Brain pericyte (primary cell): ENCODE data around the gene PCDHGA1.
"Not testable (repeated sequence)": the region's sequence is repeated elsewhere in the genome, so short reads cannot be mapped to it uniquely, and the experiment has no call there.

Source experiments
- DNase-seq: peaks from one replicate; pipeline ENCODE4 v3.0.0-alpha.2; 2012; ENCODE audit warnings: low read depth, low spot score

The PCDHGA1 gene

GRCh38 chr5:141330299-141331080, at the start of gene PCDHGA1:
PCDHGA1 (plus strand) TSS chr5:141330514.
- no peak for DNase-seq

DNA sequence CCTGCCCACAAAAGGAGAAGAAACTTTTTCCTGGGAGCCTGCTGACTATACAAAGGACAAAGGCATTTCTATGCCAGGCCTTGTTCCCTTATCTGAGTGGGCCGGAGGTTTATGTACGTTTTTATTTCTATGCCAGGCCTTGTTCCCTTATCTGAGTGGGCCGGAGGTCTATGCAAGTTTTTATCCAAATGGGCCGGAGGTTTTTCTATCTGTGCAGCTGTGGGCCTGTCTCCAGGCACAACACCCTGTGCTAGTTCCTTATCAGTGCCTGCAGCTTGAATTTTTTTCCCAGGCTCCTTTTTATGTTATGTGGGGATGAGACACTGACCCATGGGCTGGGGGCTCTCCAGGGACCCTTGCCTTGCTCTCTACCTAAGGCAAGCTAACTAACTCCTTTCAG, 31.9 kb upstream of the PCDHGA1 start:
- no peak for DNase-seq

DNA sequence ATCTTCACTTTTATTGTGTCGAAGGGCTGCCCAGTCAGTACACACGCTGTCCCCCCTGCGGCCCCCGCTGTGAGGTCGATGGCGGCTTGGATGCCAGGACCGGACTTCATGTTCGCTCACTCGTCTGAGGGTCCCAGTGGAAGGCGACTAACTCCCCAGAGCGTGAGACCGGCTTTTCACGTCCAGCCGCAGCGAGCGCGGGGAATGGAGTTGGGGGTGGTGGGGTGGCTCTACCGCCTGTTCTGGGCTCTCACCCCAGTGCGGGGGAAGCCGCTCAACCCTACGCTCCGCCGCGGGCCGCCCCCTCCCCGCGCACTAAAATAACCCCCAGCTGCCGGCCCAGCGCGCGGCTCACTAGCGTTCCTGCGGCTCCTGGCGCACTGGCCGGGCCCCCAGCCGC, 26.6 kb upstream of the PCDHGA1 start, which contains the start of gene SLC25A2:
Gene SLC25A2 (minus strand): TSS at position 294 of the 400 bp plus-strand sequence. CDS start 184 bp downstream, at position 110.
- no peak for DNase-seq

GRCh38 chr5:141306630-141307029, 23.7 kb upstream of the PCDHGA1 start:
- no peak for DNase-seq

- DNase-seq: no peak
Measured at GRCh38 chr5:141313711-141314110, 16.6 kb upstream of the PCDHGA1 start.

GRCh38 chr5:141316963-141317362, 13.4 kb upstream of the PCDHGA1 start:
- DNase-seq: not testable (repeated sequence)

GRCh38 chr5:141319202-141319601, 11.1 kb upstream of the PCDHGA1 start:
- DNase-seq: no peak

DNA sequence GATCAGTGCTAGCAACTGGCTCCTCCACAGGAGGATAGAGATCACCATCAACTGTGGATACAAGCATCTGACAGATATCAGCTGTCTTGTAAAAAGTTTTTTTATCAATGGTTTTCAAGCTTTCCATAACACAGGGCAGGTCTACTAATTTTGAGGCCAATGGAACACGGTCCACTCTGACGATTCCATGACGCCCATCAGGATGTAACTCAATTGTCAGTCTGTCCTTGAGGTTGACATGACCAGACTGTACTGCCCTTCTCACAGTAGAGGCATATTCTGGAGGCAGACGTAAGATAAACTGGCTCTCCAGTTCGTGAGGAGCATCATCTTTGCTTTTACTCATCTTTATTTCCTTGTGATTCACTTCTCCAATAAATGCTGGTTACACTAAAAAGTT, 10.6 kb upstream of the PCDHGA1 start:
- no peak for DNase-seq

DNA sequence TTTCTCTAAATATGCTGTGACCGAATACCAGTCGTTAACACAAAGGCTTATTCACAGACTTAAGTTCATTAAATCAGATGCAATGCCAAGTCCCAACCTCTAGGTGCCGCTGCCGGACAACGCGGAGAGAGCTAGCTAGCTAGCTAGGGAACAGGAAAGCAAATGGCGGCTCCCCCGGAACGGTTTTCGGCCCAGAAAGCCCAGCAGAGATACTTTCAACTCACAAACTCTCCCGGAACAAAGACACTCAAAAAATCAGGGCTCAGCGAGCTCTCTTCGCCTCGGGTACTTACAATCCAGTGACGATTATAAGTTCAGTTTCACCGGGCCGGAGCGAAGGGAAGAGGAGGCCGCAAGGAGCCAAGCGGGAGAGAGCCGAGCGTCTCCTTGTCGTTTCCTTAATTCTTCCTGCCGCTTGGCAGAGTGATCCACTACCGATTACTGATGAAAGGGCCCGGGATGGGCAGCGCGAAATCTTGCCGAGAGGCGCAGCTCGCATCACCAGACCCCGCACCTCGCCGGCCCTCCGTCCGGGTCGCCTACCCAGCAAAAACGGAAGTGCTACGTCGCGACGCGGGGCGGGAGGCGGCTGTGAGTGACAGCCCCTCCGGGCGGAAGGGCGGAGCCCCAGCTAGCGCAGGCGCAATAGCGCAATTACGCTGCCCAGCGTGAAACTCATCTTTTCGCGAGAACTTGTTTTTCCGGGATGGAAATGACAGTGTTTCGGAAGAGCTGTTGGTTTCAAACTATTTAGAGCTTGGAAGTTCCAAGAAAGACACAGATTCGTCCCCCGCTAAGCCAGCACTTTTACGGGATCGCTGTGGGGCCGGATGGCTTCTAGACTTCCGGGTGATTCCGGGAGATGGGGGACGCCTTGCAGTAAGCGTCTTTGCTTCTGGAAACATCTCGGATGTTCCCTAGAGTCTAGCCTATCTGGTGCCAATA, 9.8 kb upstream of the PCDHGA1 start, which contains the start of gene TAF7:
Gene TAF7 (minus strand): TSS at position 560 of the 945 bp plus-strand sequence. CDS start 740 bp downstream, outside the sequence.
- DNase-seq: peak; percentile 83

GRCh38 chr5:141322261-141322660, 8.1 kb upstream of the PCDHGA1 start:
- DNase-seq: no peak

DNA sequence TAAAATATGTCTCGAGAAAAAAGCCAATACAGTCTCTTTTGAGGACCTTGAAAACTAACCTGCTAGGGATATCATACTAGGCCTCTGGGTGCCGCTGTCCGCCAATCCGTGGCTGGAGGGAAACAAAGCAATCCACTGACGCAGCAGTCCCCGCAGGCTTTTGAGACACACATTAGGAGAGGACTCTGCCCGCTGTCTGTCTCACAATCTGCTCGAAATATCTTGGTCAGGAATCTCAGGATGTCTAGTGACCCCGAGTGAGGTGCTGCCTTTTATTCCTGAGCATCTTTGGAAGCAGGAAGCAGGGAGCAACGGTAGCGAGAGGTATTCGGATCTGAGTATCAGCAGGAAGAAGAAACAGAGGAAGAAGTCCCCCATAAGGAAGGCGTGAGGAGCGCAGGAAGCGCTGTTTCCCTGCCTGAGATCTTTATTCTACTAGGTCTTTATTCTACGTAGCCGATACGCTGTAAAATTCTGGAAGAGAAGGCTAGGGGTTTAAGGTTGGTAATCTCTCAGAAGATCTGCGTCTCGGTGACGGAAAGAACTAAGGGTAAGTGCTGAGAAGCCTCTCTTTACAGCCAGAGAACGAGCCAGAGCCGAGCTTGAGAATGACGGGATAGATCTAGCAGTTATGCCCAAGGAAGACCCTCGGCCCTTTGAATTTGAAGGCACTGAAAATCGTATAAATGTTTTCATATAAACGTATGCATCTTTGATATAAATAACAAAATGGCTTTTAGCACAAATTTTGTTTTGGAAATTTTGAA, 4.0 kb upstream of the PCDHGA1 start:
- no peak for DNase-seq

- DNase-seq: no peak
Measured at GRCh38 chr5:141328231-141328630, 2.1 kb upstream of the PCDHGA1 start.

DNA sequence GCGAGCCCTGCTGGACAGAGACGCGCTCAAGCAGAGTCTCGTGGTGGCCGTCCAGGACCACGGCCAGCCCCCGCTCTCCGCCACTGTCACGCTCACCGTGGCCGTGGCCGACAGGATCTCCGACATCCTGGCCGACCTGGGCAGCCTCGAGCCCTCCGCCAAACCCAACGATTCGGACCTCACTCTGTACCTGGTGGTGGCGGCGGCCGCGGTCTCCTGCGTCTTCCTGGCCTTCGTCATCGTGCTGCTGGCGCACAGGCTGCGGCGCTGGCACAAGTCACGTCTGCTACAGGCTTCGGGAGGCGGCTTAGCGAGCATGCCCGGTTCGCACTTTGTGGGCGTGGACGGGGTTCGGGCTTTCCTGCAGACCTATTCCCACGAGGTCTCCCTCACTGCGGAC, 2.3 kb downstream of the PCDHGA1 start:
- DNase-seq: not testable (repeated sequence)

- no peak for DNase-seq
Measured at GRCh38 chr5:141338538-141339306, 8.4 kb downstream of the PCDHGA1 start, which contains the start of gene PCDHGA2. PCDHGA2 (plus strand) TSS chr5:141338760.

DNA sequence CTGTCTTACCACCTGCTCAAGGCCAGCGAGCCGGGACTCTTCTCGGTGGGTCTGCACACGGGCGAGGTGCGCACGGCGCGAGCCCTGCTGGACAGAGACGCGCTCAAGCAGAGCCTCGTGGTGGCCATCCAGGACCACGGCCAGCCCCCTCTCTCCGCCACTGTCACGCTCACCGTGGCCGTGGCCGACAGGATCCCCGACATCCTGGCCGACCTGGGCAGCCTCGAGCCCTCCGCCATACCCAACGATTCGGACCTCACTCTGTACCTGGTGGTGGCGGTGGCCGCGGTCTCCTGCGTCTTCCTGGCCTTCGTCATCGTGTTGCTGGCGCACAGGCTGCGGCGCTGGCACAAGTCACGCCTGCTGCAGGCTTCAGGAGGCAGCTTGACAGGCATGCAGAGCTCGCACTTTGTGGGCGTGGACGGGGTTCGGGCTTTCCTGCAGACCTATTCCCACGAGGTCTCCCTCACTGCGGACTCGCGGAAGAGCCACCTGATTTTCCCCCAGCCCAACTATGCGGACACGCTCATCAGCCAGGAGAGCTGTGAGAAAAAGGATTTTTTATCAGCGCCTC, 10.6 kb downstream of the PCDHGA1 start:
- not testable (repeated sequence) for DNase-seq

GRCh38 chr5:141342773-141343172, 12.5 kb downstream of the PCDHGA1 start:
- no peak for DNase-seq

GRCh38 chr5:141343242-141343952, 13.1 kb downstream of the PCDHGA1 start, which contains the start of gene PCDHGA3:
PCDHGA3 (plus strand) TSS chr5:141343829; CDS start chr5:141344034, 205 bp downstream.
- no peak for DNase-seq

DNA sequence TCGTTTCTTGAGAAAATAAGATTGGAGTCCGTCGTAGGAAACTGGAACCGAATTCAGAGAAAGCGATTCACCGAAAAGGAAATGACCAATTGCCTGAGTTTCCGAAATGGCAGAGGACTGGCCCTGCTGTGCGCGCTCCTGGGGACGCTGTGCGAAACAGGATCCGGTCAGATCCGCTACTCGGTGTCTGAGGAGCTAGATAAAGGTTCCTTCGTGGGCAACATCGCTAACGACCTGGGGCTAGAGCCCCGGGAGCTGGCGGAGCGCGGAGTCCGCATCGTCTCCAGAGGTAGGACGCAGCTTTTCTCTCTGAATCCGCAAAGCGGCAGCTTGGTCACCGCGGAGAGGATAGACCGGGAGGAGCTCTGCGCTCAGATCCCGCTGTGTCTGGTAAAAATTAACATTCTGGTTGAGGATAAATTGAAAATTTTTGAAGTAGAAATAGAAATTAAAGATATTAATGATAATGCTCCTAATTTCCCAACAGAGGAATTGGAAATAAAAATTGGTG, 13.7 kb downstream of the PCDHGA1 start:
- DNase-seq: no peak

- no peak for DNase-seq
Measured at GRCh38 chr5:141345327-141345726, 15.0 kb downstream of the PCDHGA1 start.
